Left ventricle myocardium inferior (tissue), 1 donor: ENCODE data around the gene MUC5AC. TPM values are rescaled to one million over a fixed set of nuclear protein-coding genes. Genes with fewer than 3 reads are reported as not detected.
A peak's percentile ranks its signal among the peaks of the same experiment; 100 is the strongest.

Experiments used
- DNase-seq: peaks from one replicate; pipeline ENCODE4 v3.0.0-alpha.2; 2020
- H3K27ac ChIP-seq: fragments of 200-600 bp; replicated peaks from 2 replicates; pipeline ENCODE4 v1.8.0; 2021
- H3K27me3 ChIP-seq: fragments of 200-600 bp; 2 replicates; pipeline ENCODE4 v1.8.0; 2021; ENCODE audit warnings: low read depth
- H3K36me3 ChIP-seq: fragments of 200-600 bp; 2 replicates; pipeline ENCODE4 v1.8.0; 2021
- H3K4me1 ChIP-seq: fragments of 200-600 bp; 2 replicates; pipeline ENCODE4 v1.8.0; 2021
- H3K4me3 ChIP-seq: fragments of 200-600 bp; 2 replicates; pipeline ENCODE4 v1.8.0; 2021; ENCODE audit warnings: mild to moderate bottlenecking, moderate library complexity
- H3K9me3 ChIP-seq: fragments of 200-600 bp; replicated peaks from 2 replicates; pipeline ENCODE4 v1.8.0; 2021
- CTCF ChIP-seq: fragments of 200-600 bp; IDR thresholded peaks from 2 replicates; pipeline ENCODE4 v1.8.0; 2021; ENCODE audit warnings: antibody characterized with exemption, mild to moderate bottlenecking, borderline replicate concordance
- intact Hi-C: fragments of 100-400 bp; cut with micrococcal nuclease; formaldehyde crosslinking; loops from one replicate; pipeline ENCODE4 v1.11.0; 2022
- long read RNA-seq: library from polyadenylated mRNA; unstranded; transcript quantifications from one replicate; pipeline ENCODE4 v2.0.0, GENCODE V29; 2021
- total RNA-seq: library from RNA; stranded (reverse); fragmentation: NEBNext Ultra II Directional; extraction: Animal tissue kit (Norgen Biotek cat#: 25700); gene quantifications from one replicate; pipeline ENCODE4 v1.2.1, GENCODE V29; 2021
- donor health status: DM: no; HTN: yes; CAD: no; lungs with severe emphysema.

MUC5AC gene
- not detected for total RNA-seq
- long read RNA-seq: 0 reads

DNA sequence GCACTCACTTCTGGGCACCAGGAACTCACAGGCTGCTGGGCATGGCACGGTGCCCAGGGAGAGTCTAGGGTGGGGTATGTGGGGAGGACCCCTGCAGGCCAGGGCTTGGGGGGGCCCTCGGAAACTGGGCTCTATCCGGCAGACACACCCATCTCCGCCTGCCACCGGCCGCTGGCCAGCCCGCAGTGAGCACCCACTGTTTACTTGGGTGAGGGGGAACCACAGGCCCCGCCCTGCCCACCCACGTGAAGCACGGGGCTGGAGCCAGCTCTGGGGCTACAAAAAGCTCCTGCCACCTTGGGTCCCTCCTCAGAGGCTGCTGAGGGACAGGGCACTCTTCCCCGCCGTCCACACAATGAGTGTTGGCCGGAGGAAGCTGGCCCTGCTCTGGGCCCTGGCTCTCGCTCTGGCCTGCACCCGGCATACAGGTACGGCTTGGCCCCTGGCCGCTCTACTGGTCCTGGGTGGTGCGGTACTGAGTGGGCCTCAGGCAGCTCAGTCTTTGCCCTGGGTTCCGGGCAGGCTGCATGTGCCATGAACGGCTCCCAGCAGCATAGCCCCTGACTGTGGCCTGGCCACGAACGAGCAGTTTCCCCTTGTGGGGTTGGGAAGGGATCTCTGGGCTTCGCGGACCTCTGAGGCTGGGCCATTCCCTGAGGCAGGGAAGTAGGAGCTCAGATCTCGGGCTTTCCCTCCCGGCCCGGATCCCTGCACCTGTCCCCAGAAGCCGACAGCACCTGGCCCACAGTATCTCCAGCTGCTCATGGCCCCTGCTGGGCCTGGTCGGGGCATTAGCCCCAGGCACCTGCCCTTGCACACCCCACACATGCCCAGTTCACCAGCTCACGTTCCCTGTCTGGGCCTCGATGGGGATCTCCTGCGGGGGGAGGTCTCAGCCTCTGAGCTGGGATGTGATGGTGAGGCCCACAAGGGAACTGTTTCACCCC lies at the start of gene MUC5AC:
TSS of gene MUC5AC (plus strand) at position 309 of the 947 bp plus-strand sequence. CDS start at position 356, 47 bp downstream.
- peaks cover 41% of the 10 kb centered on the region for H3K27me3 ChIP-seq
- H3K9me3 ChIP-seq: no peaks in the 10 kb centered on the region
- no peaks in the 10 kb centered on the region for H3K36me3 ChIP-seq
- no peaks in the 10 kb centered on the region for H3K4me1 ChIP-seq
- no peak within 1 kb of the TSS for H3K27ac ChIP-seq
- H3K4me3 ChIP-seq: no peak within 1 kb of the TSS
- DNase-seq: no peak
- intact Hi-C loops: no loop called here
- TF ChIP-seq CTCF: no peak

GRCh38 chr11:1108246-1108900 lies 49.4 kb upstream of the MUC5AC start:
- no peak for TF ChIP-seq CTCF
- Histone ChIP-seq H3K9me3 (no peaks in the 10 kb centered on the region), H3K27ac (no peak overlapping the region), H3K36me3 (no peaks in the 10 kb centered on the region), H3K4me3 (no peak overlapping the region), H3K4me1 (no peaks in the 10 kb centered on the region), H3K27me3 (peaks cover 46% of the 10 kb centered on the region)
- intact Hi-C loops: no loop called here
- no peak for DNase-seq

GRCh38 chr11:1109101-1109917 lies 48.4 kb upstream of the MUC5AC start:
- H3K36me3 ChIP-seq: no peaks in the 10 kb centered on the region

GRCh38 chr11:1109918-1110705 lies 47.6 kb upstream of the MUC5AC start:
- Histone ChIP-seq H3K36me3 (no peaks in the 10 kb centered on the region), H3K9me3 (no peaks in the 10 kb centered on the region), H3K27me3 (peaks cover 40% of the 10 kb centered on the region), H3K4me1 (no peaks in the 10 kb centered on the region), H3K27ac (no peak overlapping the region), H3K4me3 (no peak overlapping the region)
- intact Hi-C loops: no loop called here
- peak; percentile 5 for DNase-seq
- no peak for TF ChIP-seq CTCF

More at GRCh38 chr11:1109101-1109917, 48.4 kb upstream of the MUC5AC start:
- intact Hi-C loops: no loop called here
- Histone ChIP-seq H3K27me3 (peaks cover 40% of the 10 kb centered on the region), H3K4me1 (no peaks in the 10 kb centered on the region), H3K4me3 (no peak overlapping the region), H3K27ac (no peak overlapping the region), H3K9me3 (no peaks in the 10 kb centered on the region)
- no peak for TF ChIP-seq CTCF
- no peak for DNase-seq
